Stimulated activated naive CD8-positive, alpha-beta T cell treated with anti-CD3 and anti-CD28 coated beads, Interleukin-15, amount 100 ng/mL, for 72 hours (primary cell): ENCODE measurements around the gene TSSK2.
"Not testable (repeated sequence)": the region's sequence is repeated elsewhere in the genome, so short reads cannot be mapped to it uniquely, and the experiment has no call there.

Experiments
- ATAC-seq: fragments of 150-1000 bp; cut with Tn5 transposase; 2 replicates; pipeline ENCODE4 v1.10.0; 2021; ENCODE audit warnings: mild to moderate bottlenecking, moderate library complexity
- DNase-seq, 2 donors: peaks; one replicate each; pipeline ENCODE4 v3.0.0; 2021 to 2022
- H3K27ac Mint-ChIP-seq, 2 donors: one replicate each; pipeline ENCODE4 v1.8.0; 2022; ENCODE audit warnings: mild to moderate bottlenecking in 2 of 2, mixed read lengths in 2 of 2, moderate library complexity in 2 of 2
- H3K27me3 Mint-ChIP-seq: one replicate; pipeline ENCODE4 v1.8.0; 2022; ENCODE audit warnings: mixed read lengths
- H3K4me1 Mint-ChIP-seq: one replicate; pipeline ENCODE4 v1.8.0; 2022; ENCODE audit warnings: mild to moderate bottlenecking, mixed read lengths
- H3K4me3 Mint-ChIP-seq, 2 donors: one replicate each; pipeline ENCODE4 v1.8.0; 2022; ENCODE audit warnings: mild to moderate bottlenecking in 2 of 2, mixed read lengths in 2 of 2, moderate library complexity in 1 of 2
- H3K9me3 Mint-ChIP-seq, 2 donors: one replicate each; pipeline ENCODE4 v1.8.0; 2022; ENCODE audit warnings: mixed read lengths in 2 of 2

The TSSK2 gene

GRCh38 chr22:19139974-19140373, 8.9 kb downstream of the TSSK2 start:
- ATAC-seq = no peak
- Mint-ChIP-seq H3K27me3 (no peaks in the 10 kb centered on the region), H3K27ac (no peak overlapping the region), H3K9me3 (no peaks in the 10 kb centered on the region), H3K4me1 (peaks cover 30% of the 10 kb centered on the region), H3K4me3 (no peak overlapping the region)
- DNase-seq = no peak

- Mint-ChIP-seq H3K27ac (no peak overlapping the region), H3K4me3 (peak overlapping the region; percentile 23), H3K9me3 (no peaks in the 10 kb centered on the region), H3K27me3 (peaks cover 11% of the 10 kb centered on the region), H3K4me1 (peaks cover 24% of the 10 kb centered on the region)
- ATAC-seq (no peak), DNase-seq (no peak)
These were observed 11.3 kb downstream of the TSSK2 start for GRCh38 chr22:19142394-19142793.

GRCh38 chr22:19143212-19143611, 12.1 kb downstream of the TSSK2 start:
- Mint-ChIP-seq H3K27me3 (peaks cover 19% of the 10 kb centered on the region), H3K4me1 (peaks cover 24% of the 10 kb centered on the region), H3K27ac (no peak overlapping the region), H3K4me3 (peak overlapping the region; percentile 98 to 100), H3K9me3 (no peaks in the 10 kb centered on the region)
- DNase-seq (no peak), ATAC-seq (no peak)

GRCh38 chr22:19143967-19144400, 12.9 kb downstream of the TSSK2 start:
- Mint-ChIP-seq H3K27ac (peak overlapping the region; percentile 99 to 100), H3K9me3 (no peaks in the 10 kb centered on the region), H3K4me3 (peak overlapping the region; percentile 98 to 100), H3K4me1 (peaks cover 24% of the 10 kb centered on the region), H3K27me3 (peaks cover 27% of the 10 kb centered on the region)
- ATAC-seq (peak; percentile 54), DNase-seq (peak; percentile 23 to 41)

DNA sequence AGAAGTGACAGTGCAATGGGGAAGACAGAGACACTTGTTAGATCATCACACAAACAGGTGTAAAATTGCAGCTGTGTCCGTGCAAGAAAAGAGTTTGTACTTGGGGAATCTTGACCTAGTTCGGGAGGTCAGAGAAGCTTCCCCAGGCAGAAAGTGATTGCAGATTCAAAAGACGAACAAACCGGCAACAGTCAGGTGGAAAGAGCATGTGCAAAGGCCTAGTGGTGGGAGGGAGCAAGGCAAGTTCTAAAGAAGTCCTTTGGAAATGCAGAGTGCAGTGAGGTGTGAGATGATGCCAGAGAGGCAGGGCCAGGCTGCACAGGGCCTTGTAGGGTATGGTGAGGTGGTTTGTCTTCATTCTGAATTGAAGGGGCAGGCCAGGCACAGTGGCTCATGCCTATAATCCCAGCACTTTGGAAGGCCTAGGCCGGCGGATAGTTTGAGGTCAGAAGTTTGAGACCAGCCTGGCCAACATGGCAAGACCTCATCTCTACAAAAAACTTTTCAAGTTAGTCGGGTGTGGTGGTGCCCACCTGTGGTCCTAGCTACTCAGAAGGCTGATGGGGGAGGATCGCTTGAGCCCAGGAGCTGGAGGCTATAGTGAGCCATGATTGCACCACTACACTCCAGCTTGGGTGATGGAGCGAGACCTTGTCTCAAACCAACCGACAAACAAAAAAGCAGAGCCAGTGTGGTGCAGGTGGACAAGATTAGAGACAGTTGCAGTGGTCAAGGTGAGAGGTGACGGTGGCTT, 15.3 kb downstream of the TSSK2 start:
- peaks cover 29% of the 10 kb centered on the region for H3K4me1 Mint-ChIP-seq
- peaks cover 41% of the 10 kb centered on the region for H3K27me3 Mint-ChIP-seq
- no peak overlapping the region for H3K4me3 Mint-ChIP-seq
- ATAC-seq (no peak), DNase-seq (no peak)
- no peaks in the 10 kb centered on the region for H3K9me3 Mint-ChIP-seq
- no peak overlapping the region for H3K27ac Mint-ChIP-seq

GRCh38 chr22:19147195-19147780, 16.2 kb downstream of the TSSK2 start:
- DNase-seq (no peak), ATAC-seq (no peak)
- Mint-ChIP-seq H3K4me1 (peaks cover 26% of the 10 kb centered on the region), H3K27ac (no peak overlapping the region), H3K27me3 (peaks cover 50% of the 10 kb centered on the region), H3K4me3 (no peak overlapping the region), H3K9me3 (no peaks in the 10 kb centered on the region)

DNA sequence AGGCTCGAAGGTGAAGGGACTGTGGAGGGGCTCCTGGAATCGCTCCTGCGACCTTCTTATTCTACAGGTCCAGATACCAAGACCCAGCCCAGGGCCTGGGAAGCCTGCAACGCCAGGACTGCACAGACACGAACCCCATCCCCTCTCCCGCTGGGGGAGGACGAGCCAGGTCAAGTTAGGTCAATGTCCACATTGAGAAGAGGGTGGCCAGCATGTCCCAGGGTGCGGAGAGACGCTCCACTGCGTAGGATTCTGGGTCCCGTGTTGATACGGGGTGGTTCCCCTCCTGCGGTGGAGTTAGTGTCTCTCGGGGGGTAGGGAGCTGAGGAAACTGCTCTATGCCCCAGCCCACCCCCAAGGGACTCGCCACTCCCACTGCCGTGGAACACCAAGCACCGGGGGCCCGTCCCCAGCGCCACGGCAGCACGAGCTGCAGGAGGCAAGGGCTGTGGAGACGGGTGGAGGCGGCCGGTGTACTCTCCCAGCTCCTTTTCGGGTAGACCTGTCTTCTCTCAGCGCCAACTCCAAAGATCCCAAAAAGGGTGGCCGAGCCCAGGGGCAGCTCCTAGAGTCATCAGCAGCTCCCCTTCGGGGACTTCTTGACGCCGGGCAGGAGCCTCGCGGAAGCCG, 17.4 kb downstream of the TSSK2 start:
- Mint-ChIP-seq H3K4me3 (peak overlapping the region in 1 of 2 donors; percentile 60), H3K9me3 (no peaks in the 10 kb centered on the region), H3K4me1 (peaks cover 28% of the 10 kb centered on the region), H3K27ac (no peak overlapping the region), H3K27me3 (peaks cover 63% of the 10 kb centered on the region)
- DNase-seq = no peak
- no peak for ATAC-seq

- H3K4me1 Mint-ChIP-seq = peaks cover 20% of the 10 kb centered on the region
- H3K4me3 Mint-ChIP-seq = peak overlapping the region; percentile 53 to 60
- H3K27ac Mint-ChIP-seq = no peak overlapping the region
- peaks cover 70% of the 10 kb centered on the region for H3K27me3 Mint-ChIP-seq
- ATAC-seq (peak; percentile 24), DNase-seq (peak; percentile 38 to 50)
- no peaks in the 10 kb centered on the region for H3K9me3 Mint-ChIP-seq
These were observed 18.2 kb downstream of the TSSK2 start for GRCh38 chr22:19149047-19149883.

- ATAC-seq (no peak), DNase-seq (no peak)
- Mint-ChIP-seq H3K27me3 (peaks cover 77% of the 10 kb centered on the region), H3K27ac (no peak within 1 kb of the TSS), H3K9me3 (no peaks in the 10 kb centered on the region), H3K4me1 (peaks cover 13% of the 10 kb centered on the region), H3K4me3 (peak within 1 kb of the TSS; percentile 69 to 83)
These were observed 18.9 kb downstream of the TSSK2 start, which contains the start of gene GSC2 for GRCh38 chr22:19149991-19150390. TSS of gene GSC2 (minus strand) at chr22:19150292. CDS start at chr22:19150283, 9 bp downstream.

GRCh38 chr22:19150482-19151328, 19.6 kb downstream of the TSSK2 start:
- no peak for DNase-seq
- ATAC-seq = no peak
- Mint-ChIP-seq H3K4me1 (peaks cover 13% of the 10 kb centered on the region), H3K27me3 (peaks cover 80% of the 10 kb centered on the region), H3K4me3 (peak overlapping the region; percentile 69 to 83), H3K27ac (no peak overlapping the region), H3K9me3 (no peaks in the 10 kb centered on the region)

DNA sequence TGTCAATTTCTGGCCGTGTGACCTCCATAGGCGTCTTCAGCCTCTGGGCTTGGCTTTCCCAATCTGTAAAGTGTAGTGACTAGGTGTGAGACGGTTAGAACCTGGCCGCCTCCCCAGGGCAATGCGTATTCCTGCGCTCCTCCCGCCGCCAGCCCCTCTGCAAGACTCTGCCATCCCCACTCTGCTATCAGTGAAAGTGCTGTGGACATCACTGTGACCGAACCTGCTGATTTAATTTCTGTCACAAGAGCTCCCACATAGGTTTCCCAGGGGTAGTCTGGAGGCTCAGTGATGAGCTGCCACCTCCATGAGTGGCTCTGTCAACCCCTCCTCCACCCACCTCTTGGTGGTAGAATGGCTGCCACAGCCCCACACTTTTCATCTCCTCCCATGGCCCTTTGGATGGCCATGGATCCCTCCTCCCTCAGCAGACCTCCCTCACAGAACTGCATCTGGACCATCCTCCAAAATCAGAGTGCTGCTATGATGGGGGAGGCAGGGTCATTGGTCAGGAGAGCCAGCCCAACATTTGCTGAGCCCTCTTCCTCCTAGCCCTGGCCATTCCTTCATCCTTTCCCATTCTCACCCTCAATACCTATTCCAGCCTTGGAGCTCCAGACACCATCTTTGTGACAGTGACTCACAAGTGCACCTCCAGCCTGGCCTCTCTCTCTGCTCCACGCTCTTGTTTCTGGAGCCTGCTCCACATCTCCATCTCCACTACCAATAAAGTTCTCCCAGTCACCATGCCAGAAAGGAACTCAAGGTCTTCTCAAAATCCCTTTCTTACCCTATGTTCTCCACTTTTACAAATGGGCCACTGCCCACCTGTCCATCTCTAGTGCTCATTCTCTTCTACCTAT, 20.5 kb downstream of the TSSK2 start:
- H3K27me3 Mint-ChIP-seq = peaks cover 84% of the 10 kb centered on the region
- ATAC-seq = no peak
- peak overlapping the region; percentile 69 to 83 for H3K4me3 Mint-ChIP-seq
- DNase-seq = no peak
- H3K9me3 Mint-ChIP-seq = no peaks in the 10 kb centered on the region
- H3K27ac Mint-ChIP-seq = no peak overlapping the region
- H3K4me1 Mint-ChIP-seq = peaks cover 13% of the 10 kb centered on the region

DNA sequence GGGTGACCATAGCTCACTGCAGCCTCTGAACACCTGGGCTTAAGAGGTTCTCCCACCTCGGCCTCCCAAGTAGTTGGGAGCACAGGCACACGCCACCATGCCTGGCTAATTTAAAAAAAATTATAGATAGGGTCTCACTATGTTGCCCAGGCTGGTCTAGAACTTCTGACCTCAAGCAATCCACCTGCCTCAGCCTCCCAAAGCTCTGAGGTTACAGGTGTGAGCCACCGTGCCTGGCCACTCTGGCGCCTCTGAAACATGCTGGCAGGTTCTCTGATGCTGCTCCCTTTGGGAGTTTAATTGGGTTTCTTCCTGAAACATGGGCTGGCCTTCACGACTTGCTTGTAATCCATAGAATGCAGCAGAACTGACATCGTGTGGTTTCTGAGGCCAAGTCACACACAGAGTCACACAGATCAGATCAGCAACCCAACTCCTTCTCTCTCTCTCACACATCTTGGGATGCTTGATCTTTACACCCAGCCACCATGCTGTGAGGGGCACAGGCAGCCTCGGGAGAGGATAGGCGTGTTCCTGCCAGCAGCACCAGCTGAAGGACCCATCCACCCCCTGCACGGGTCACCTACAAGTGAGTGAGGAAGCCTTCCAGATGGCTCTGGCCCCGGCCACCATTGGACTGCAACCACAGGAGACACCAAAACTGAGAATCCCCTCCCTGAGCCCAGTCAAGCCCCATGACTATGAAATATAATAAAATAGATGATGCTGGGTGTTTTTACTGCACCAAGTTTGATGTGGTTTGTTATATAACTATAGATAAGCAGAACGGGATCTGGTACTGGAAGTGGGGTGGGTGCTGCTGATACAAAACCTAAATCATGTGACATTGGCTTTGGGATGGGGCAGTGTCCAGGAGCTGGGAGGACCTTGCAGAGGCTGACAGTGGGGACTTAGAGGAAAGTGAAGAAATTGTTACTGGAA, 22.1 kb downstream of the TSSK2 start:
- Mint-ChIP-seq H3K27me3 (peaks cover 70% of the 10 kb centered on the region), H3K27ac (no peak overlapping the region), H3K4me3 (no peak overlapping the region)

GRCh38 chr22:19156109-19156508, 25.0 kb downstream of the TSSK2 start:
- not testable (repeated sequence) for H3K4me3 Mint-ChIP-seq, DNase-seq, ATAC-seq, H3K9me3 Mint-ChIP-seq, H3K4me1 Mint-ChIP-seq
- peak overlapping the region in 1 of 2 donors; percentile 4 for H3K27ac Mint-ChIP-seq
- peaks cover 50% of the 10 kb centered on the region for H3K27me3 Mint-ChIP-seq

More for the DNA sequence above, 22.1 kb downstream of the TSSK2 start:
- DNase-seq = no peak
- Mint-ChIP-seq H3K9me3 (no peaks in the 10 kb centered on the region), H3K4me1 (peaks cover 13% of the 10 kb centered on the region)
- ATAC-seq = no peak
